Prostate gland (tissue), 2 donors: ENCODE data around the gene SLC37A1.

ENCODE experiments used
- CTCF ChIP-seq, 4 experiments: fragments of 200-600 bp in 2 of 4; fragments of 450-650 bp in 2 of 4; sonication (generic) in 2 of 4; IDR thresholded peaks; 1 replicate in 3 of 4; 2 replicates in 1 of 4; pipeline ENCODE4 v1.5.1; 2016 to 2019; ENCODE audit warnings: antibody characterized with exemption in 4 of 4, mild to moderate bottlenecking in 2 of 4, moderate library complexity in 2 of 4
- POLR2A ChIP-seq: fragments of 450-650 bp; IDR thresholded peaks from one replicate; pipeline ENCODE4 v1.6.1; 2016; ENCODE audit warnings: antibody characterized with exemption, mild to moderate bottlenecking

- no peak for TF ChIP-seq CTCF (IDR thresholded peaks at IDR 0.05)
- TF ChIP-seq POLR2A, result no peak
Measured at GRCh38 chr21:42583477-42584295, 70.0 kb downstream of the SLC37A1 start.
